A673 (cell line): ENCODE data around the gene PPARG. TPM values are rescaled to one million over a fixed set of nuclear protein-coding genes. Genes with fewer than 3 reads are reported as not detected.

Experiments used
- BruUV-seq: library from RNA; stranded (reverse); fragments of 400-500 nt; replicated peaks from 2 replicates; lab custom pipeline; 2021; lab: Mats Ljungman, UMichigan
- CTCF ChIA-PET: fragments of 300-600 bp; sonication (Branson Sonifier 250); formaldehyde crosslinking; loops from one replicate; lab custom pipeline; 2022; ENCODE audit warnings: antibody characterized with exemption; lab: Charles Lee
- POLR2A ChIA-PET: fragments of 300-600 bp; sonication (Branson Sonifier 250); formaldehyde crosslinking; loops from one replicate; lab custom pipeline; 2022; ENCODE audit warnings: antibody characterized with exemption; ENCODE audit not compliant: low non-redundant PET; lab: Charles Lee
- DNase-seq: peaks from one replicate; pipeline ENCODE4 v3.0.0-alpha.2; 2015; ENCODE audit warnings: low spot score
- H3K27ac ChIP-seq: fragments of 200-600 bp; sonication (generic); 2 replicates; pipeline ENCODE4 v1.5.1; 2016; ENCODE audit warnings: mixed run types, low read depth, mild to moderate bottlenecking, mixed read lengths, antibody characterized with exemption, low read length; ENCODE audit not compliant: poor library complexity, severe bottlenecking
- H3K27me3 ChIP-seq: fragments of 200-600 bp; sonication (generic); replicated peaks from 2 replicates; pipeline ENCODE4 v1.6.1; 2017; ENCODE audit warnings: mixed run types, low read depth, mild to moderate bottlenecking, mixed read lengths, antibody characterized with exemption, low read length; ENCODE audit not compliant: insufficient read depth, poor library complexity
- H3K36me3 ChIP-seq: fragments of 200-600 bp; sonication (generic); 2 replicates; pipeline ENCODE4 v1.6.1; 2016; ENCODE audit warnings: mixed run types, mild to moderate bottlenecking, mixed read lengths, antibody characterized with exemption, low read length; ENCODE audit not compliant: insufficient read depth, poor library complexity, severe bottlenecking
- H3K4me1 ChIP-seq: fragments of 200-600 bp; sonication (generic); 2 replicates; pipeline ENCODE4 v1.6.1; 2017; ENCODE audit warnings: mixed run types, mild to moderate bottlenecking, mixed read lengths, antibody characterized with exemption, low read length; ENCODE audit not compliant: insufficient read depth, poor library complexity, severe bottlenecking
- H3K4me3 ChIP-seq: fragments of 200-600 bp; sonication (generic); 2 replicates; pipeline ENCODE4 v1.5.1; 2016; ENCODE audit warnings: low read depth, mixed run types, mild to moderate bottlenecking, mixed read lengths, low read length; ENCODE audit not compliant: poor library complexity, severe bottlenecking
- H3K9me3 ChIP-seq: fragments of 200-600 bp; sonication (generic); 2 replicates; pipeline ENCODE4 v1.6.1; 2016; ENCODE audit warnings: mixed run types, low read depth, mild to moderate bottlenecking, mixed read lengths, antibody characterized with exemption, low read length; ENCODE audit not compliant: poor library complexity, severe bottlenecking
- CTCF ChIP-seq: fragments of 300-800, 200-600 bp; sonication (generic); conservative IDR thresholded peaks from 2 replicates; pipeline ENCODE4 v1.5.1; 2017; ENCODE audit warnings: low read depth, mild to moderate bottlenecking, antibody characterized with exemption, low read length, moderate library complexity, mixed read lengths
- EZH2 ChIP-seq: fragments of 200-600 bp; sonication (generic); IDR thresholded peaks from 2 replicates; pipeline ENCODE4 v1.6.1; 2017; ENCODE audit warnings: borderline replicate concordance, low read depth, mild to moderate bottlenecking, mixed read lengths, antibody characterized with exemption, low read length; ENCODE audit not compliant: poor library complexity, severe bottlenecking
- intact Hi-C: fragments of 100-400 bp; cut with micrococcal nuclease; formaldehyde crosslinking; loops from one replicate; pipeline ENCODE4 v1.10.0; 2022; ENCODE audit not compliant: unreplicated experiment
- total RNA-seq: library from RNA; stranded (reverse); gene quantifications from 2 replicates; pipeline ENCODE4 v1.2.3, GENCODE V29; 2021

The PPARG gene
- total RNA-seq, 1 experiment from 2014 or later = 0.62 TPM

DNA sequence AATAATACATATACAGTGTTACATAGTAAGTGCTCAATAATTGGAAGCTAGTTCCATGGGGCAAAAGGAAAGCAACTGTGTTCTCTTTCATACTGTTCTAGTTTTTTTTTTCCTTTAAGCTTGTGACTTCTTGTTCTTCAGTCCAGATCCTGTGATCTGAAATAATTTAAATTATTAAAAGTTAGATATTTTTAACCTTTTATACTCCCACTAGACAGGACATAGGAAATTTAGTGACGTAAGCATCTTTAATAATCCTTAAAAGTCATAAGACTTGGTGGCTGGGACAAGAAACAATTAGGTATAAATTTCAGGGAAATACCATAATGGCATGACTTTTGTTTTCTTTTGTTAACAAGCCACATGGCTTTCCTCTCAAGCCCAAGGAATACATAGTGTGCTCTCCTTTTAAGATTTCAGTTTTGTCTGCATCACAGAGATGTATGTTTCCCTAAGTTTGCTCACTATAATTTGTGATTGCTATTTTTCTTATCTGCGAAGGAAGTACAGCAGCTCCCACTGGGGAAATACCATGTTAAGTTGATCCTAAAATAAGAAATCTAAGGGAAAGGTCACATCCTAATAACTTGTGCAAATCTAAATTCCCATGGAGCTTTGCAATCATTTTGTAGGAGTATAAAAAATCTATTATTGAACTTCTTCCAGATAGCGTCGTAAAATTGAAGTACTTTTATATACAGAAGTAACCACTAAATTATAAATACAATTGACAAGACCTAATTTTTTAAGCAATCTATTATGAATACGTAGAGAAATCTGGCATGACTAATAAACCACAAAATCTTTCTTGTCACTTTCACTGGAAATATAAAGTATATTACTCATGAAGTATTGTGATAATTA, 30.1 kb downstream of the PPARG start:
- no TSS peak for BruUV-seq
- ChIA-PET POLR2A (no interaction called here), CTCF (no interaction called here)
- H3K4me3 ChIP-seq = no peak overlapping the region
- no peaks in the 10 kb centered on the region for H3K9me3 ChIP-seq
- TF ChIP-seq EZH2 (no peak), CTCF (no peak)
- H3K4me1 ChIP-seq = no peaks in the 10 kb centered on the region
- intact Hi-C loops = no loop called here
- H3K27ac ChIP-seq = no peak overlapping the region
- H3K36me3 ChIP-seq = no peaks in the 10 kb centered on the region
- DNase-seq = no peak
- peaks cover 27% of the 10 kb centered on the region for H3K27me3 ChIP-seq

DNA sequence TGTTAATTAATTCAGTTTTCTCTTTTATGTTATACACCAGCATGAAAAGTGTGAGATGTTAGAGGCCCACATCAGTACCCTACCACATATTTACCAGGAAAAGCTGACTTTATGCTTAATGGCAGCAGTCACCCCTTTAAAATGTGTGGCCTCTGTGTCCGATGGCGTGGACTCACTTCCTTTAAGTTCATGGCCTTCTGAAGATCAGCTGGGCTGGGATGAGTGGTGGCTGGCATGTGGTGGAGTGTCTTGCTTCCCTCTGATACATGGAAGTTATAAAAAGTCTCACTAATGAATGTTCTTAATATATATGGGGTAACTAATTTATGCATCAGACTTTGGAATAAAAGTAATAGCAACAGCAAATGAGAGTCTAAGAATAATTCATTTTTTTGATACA, 32.1 kb downstream of the PPARG start:
- TF ChIP-seq CTCF (no peak), EZH2 (no peak)
- no TSS peak for BruUV-seq
- DNase-seq = no peak
- no peak overlapping the region for H3K4me3 ChIP-seq
- ChIA-PET CTCF (no interaction called here), POLR2A (no interaction called here)
- no peaks in the 10 kb centered on the region for H3K9me3 ChIP-seq
- H3K27ac ChIP-seq = no peak overlapping the region
- H3K4me1 ChIP-seq = no peaks in the 10 kb centered on the region
- intact Hi-C loops = no loop called here
- no peaks in the 10 kb centered on the region for H3K36me3 ChIP-seq
- peaks cover 28% of the 10 kb centered on the region for H3K27me3 ChIP-seq

DNA sequence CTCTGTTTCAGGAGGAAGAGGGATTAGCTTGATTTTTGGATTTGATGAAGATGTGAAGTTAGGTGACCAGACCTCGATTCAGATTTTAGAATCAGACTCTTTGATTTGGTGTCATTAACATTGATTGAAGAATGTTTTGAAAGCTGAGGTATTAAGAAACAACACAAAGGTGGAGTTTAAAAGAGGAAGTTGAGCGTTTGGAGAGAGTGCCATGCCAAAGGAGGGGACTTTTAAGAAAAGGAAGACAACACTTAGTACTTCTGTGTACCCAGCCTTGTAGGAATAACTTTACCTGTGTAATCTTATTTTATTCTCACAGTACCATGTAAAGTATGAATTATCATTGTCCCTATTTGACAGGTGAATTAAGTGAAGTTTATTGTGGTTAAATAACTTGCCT, 34.4 kb downstream of the PPARG start:
- ChIA-PET CTCF (no interaction called here), POLR2A (no interaction called here)
- H3K4me3 ChIP-seq = no peak overlapping the region
- no peak overlapping the region for H3K27ac ChIP-seq
- no peak for TF ChIP-seq CTCF
- no peak for TF ChIP-seq EZH2
- no peaks in the 10 kb centered on the region for H3K4me1 ChIP-seq
- intact Hi-C loops = no loop called here
- no TSS peak for BruUV-seq
- H3K36me3 ChIP-seq = no peaks in the 10 kb centered on the region
- no peak for DNase-seq
- peaks cover 25% of the 10 kb centered on the region for H3K27me3 ChIP-seq
- H3K9me3 ChIP-seq = no peaks in the 10 kb centered on the region
